Measurements from ENCODE around the gene REG1B. TPM values are rescaled to one million over a fixed set of nuclear protein-coding genes. Genes with fewer than 3 reads are reported as not detected.

Gene REG1B
- not detected in 2 replicates for total RNA-seq (2021)
- long read RNA-seq, result 0 reads

GRCh38 chr2:79087785-79088364, at the start of gene REG1B:
REG1B (minus strand) TSS chr2:79087993; CDS start chr2:79087612, 381 bp downstream.
- H2AK5ac ChIP-seq (ENCODE audit: insufficient read length, low read length), result no peak within 1 kb of the TSS
- no peak within 1 kb of the TSS for H2BK15ac ChIP-seq (ENCODE audit: low read depth, low read length)
- DNase-seq, result no peak
- no peak within 1 kb of the TSS for H2BK5ac ChIP-seq (ENCODE audit: insufficient read length, low read length)
- H3T11ph ChIP-seq (ENCODE audit: low read length), result no peak within 1 kb of the TSS
- Mint-ChIP-seq H3K27me3 (ENCODE audit: low read depth) (peaks cover 2% of the 10 kb centered on the region), H3K4me1 (peaks cover 8% of the 10 kb centered on the region in 2 experiments), H3K9me3 (no peaks in the 10 kb centered on the region), H3K36me3 (ENCODE audit: insufficient read depth in 1 of 3, low read depth in 3 of 3) (no peaks in the 10 kb centered on the region; a peak in 1 of 7 replicates), H3K27ac (no peak within 1 kb of the TSS; a peak in 1 of 7 replicates), H3K4me3 (no peak within 1 kb of the TSS)
- H2BK120ac ChIP-seq (ENCODE audit: low read depth, low read length, poor library complexity, severe bottlenecking), result no peak within 1 kb of the TSS
- no peak within 1 kb of the TSS for H3K9ac ChIP-seq (ENCODE audit: extremely low read depth, insufficient read length, low read length)
- no peaks in the 10 kb centered on the region for H3K23me2 ChIP-seq (ENCODE audit: insufficient read length, low read depth, low read length, poor library complexity, severe bottlenecking)
- no peak within 1 kb of the TSS for H2BK12ac ChIP-seq (ENCODE audit: insufficient read length, low read depth, low read length)
- no peak within 1 kb of the TSS for H4K91ac ChIP-seq (ENCODE audit: insufficient read length, low read depth, low read length)
- H2BK20ac ChIP-seq (ENCODE audit: low read depth, low read length, poor library complexity, severe bottlenecking), result no peak within 1 kb of the TSS
- H3K18ac ChIP-seq (ENCODE audit: insufficient read length, low read depth, low read length), result no peak within 1 kb of the TSS
- H3K23ac ChIP-seq (ENCODE audit: insufficient read length, low read depth, low read length), result no peak within 1 kb of the TSS
- WGBS (ENCODE audit: extremely low coverage, insufficient read length, low lambda C conversion rate), result no CpG with 5 or more reads among the region's 2 CpGs
- H4K8ac ChIP-seq (replicated peaks; ENCODE audit: insufficient read length, low read depth, low read length), result no peak within 1 kb of the TSS
- H3K79me1 ChIP-seq (ENCODE audit: insufficient read depth, low read depth, low read length, poor library complexity, severe bottlenecking), result no peaks in the 10 kb centered on the region
- H3K79me2 ChIP-seq (ENCODE audit: insufficient read depth, low read length), result no peaks in the 10 kb centered on the region
- no peaks in the 10 kb centered on the region for H4K20me1 ChIP-seq (ENCODE audit: control insufficient read depth, insufficient read depth, insufficient read length)
- no peak for TF ChIP-seq CTCF (conservative IDR thresholded peaks at IDR 0.05)
- H3K14ac ChIP-seq (ENCODE audit: insufficient read depth, low read length), result no peak within 1 kb of the TSS
- no peaks in the 10 kb centered on the region for H3K4me1 ChIP-seq (ENCODE audit: insufficient read depth, low read length)
- H3K56ac ChIP-seq (ENCODE audit: insufficient read length, low read depth, low read length), result no peak within 1 kb of the TSS
- H3K4ac ChIP-seq (ENCODE audit: low read depth, low read length), result no peak within 1 kb of the TSS
- H2AFZ ChIP-seq (ENCODE audit: low read length), result no peak within 1 kb of the TSS
- H3K4me2 ChIP-seq (ENCODE audit: insufficient read depth, insufficient read length, low read length), result no peak within 1 kb of the TSS
- H3K27ac ChIP-seq (ENCODE audit: insufficient read length, low read depth, low read length), result no peak within 1 kb of the TSS
- no peaks in the 10 kb centered on the region for H3K27me3 ChIP-seq (ENCODE audit: insufficient read depth, low read length)
- H4K5ac ChIP-seq (ENCODE audit: insufficient read length, low read depth, low read length), result no peak within 1 kb of the TSS
- no peaks in the 10 kb centered on the region for H3K9me3 ChIP-seq (ENCODE audit: control insufficient read depth, low read depth, low read length)

Data from H9 (cell line).